HG03175 (cell line): ENCODE measurements around the gene VWF.
"Not testable (repeated sequence)": the region's sequence is repeated elsewhere in the genome, so short reads cannot be mapped to it uniquely, and the experiment has no call there.

ENCODE experiments used
- ATAC-seq: cut with Tn5 transposase; IDR thresholded peaks from one replicate; pipeline ENCODE4 v1.9.1; 2021; ENCODE audit warnings: mild to moderate bottlenecking, moderate library complexity; ENCODE audit not compliant: unreplicated experiment

Gene VWF

GRCh38 chr12:6146509-6146908, 22.0 kb upstream of the VWF start:
- ATAC-seq, result no peak

GRCh38 chr12:6145564-6145963, 21.1 kb upstream of the VWF start:
- no peak for ATAC-seq

DNA sequence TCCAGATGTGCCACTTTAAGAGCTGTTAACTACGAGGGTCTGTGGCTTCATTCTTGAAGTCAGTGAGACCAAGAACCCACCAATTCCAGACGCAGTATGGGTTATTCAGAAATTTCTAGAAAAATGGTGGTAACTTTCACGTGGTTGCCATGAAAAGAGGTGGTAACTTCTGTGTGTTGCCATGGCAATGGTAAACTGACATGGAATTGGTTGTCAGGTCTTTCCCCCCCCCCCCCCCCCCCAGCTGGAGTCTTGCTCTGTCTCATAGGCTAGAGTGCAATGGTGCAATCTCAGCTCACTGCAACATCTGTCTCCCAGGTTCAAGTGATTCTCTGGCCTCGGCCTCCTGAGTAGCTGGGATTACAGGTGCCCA, 18.8 kb upstream of the VWF start:
- no peak for ATAC-seq

DNA sequence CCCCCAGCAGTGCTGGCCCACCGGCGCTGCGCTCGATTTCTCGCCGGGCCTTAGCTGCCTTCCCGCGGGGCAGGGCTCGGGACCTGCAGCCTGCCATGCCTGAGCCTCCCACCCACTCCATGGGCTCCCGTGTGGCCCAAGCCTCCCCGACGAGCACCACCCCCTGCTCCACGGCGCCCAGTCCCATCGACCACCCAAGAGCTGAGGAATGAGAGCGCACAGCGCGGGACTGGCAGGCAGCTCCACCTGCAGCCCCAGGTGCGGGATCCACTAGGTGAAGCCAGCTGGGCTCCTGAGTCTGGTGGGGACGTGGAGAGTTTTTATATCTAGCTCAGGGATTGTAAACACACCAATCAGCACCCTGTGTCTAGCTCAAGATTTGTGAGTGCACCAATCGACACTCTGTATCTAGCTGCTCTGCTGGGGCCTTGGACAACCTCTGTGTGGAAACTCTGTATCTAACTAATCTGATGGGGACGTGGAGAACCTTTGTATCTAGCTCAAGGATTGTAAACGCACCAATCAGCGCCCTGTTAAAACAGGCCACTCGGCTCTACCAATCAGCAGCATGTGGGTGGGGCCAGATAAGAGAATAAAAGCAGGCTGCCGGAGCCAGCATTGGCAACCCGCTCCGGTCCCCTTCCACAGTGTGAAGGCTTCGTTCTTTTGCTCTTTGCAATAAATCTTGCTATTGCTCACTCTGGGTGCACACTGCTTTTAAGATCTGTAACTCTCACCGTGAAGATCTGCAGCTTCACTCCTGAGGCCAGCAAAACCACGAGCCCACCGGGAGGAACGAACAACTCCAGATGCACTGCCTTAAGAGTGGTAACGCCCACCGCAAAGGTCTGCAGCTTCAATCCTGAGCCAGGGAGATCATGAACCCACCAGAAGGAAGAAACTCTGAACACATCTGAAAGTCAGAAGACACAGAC, 18.2 kb upstream of the VWF start:
- not testable (repeated sequence) for ATAC-seq

DNA sequence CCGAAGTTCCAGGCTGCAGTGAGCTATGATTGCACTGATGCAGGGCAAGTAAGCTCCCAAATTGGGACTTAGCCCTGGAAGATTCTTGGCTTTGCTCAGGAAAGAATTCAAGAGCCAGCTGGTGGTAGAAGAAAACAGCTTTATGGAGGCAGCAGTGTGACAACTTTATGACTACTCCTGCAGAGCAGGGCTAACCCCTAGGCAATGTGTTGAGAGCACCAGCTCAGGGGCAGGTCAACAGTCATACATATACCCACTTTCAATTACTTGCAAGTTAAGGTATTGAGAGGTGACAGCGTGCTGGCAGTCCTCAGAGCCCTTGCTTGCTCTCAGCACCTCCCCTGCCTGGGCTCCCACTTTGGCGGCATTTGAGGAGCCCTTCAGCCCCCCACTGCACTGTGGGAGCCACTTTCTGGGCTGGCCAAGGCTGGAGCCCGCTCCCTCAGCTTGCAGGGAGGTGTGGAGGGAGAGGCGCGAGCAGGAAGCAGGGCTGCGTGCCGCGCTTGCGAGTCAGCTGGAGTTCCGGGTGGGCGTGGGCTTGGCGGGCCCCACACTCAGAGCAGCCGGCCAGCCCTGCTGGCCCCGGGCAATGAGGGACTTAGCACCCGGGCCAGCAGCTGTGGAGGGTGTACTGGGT, 17.4 kb upstream of the VWF start:
- ATAC-seq, result not testable (repeated sequence)

- no peak for ATAC-seq
Observed at GRCh38 chr12:6140651-6141447, 16.4 kb upstream of the VWF start.

- no peak for ATAC-seq
Observed at GRCh38 chr12:6135071-6135470, 10.6 kb upstream of the VWF start.

DNA sequence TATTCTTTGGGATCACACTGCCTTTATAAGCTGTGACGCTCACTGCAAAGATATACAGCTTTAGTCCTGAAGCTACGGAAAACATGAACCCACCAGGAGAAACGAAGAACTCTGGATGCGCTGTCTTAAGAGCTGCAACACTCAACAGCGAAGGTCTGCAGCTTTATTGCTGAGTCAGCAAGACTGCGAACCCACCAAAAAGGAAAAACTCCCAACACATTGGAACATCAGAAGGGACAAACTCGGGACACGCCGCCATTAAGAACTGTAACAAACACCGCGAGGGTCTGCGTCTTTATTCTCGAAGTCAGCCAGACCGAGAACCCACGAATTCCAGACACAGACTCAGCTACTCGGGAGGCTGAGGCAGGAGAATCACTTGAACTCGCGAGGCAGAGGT, 9.2 kb upstream of the VWF start:
- ATAC-seq, result no peak

GRCh38 chr12:6132496-6132895, 8.0 kb upstream of the VWF start:
- ATAC-seq, result no peak

GRCh38 chr12:6125310-6125608, 789 bp upstream of the VWF start:
- no peak for ATAC-seq

GRCh38 chr12:6123258-6123657, 1.2 kb downstream of the VWF start:
- no peak for ATAC-seq

DNA sequence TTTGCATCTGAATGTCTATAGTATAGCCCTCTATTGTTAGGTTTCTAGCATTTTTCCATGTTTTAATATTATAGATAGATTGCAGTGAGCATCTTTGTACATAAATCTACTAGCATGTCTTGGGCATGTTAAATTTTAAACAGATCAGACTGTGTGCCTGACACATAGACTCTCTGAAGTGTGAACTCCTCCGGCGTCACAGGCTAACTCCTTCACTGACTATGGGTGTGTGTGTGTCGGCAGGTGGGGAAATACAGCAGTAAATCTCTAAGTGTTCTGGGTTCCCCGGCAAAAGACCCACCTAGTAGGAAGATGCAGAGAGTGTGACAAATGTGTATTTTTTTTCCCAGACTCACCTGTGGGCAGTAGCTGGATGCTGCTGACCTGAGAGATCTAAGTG, 2.3 kb downstream of the VWF start:
- no peak for ATAC-seq

GRCh38 chr12:6120796-6121473, 3.5 kb downstream of the VWF start:
- no peak for ATAC-seq

- ATAC-seq, result no peak
Observed at GRCh38 chr12:6118891-6119568, 5.4 kb downstream of the VWF start.

- ATAC-seq, result no peak
Observed at GRCh38 chr12:6116471-6117021, 7.9 kb downstream of the VWF start.

DNA sequence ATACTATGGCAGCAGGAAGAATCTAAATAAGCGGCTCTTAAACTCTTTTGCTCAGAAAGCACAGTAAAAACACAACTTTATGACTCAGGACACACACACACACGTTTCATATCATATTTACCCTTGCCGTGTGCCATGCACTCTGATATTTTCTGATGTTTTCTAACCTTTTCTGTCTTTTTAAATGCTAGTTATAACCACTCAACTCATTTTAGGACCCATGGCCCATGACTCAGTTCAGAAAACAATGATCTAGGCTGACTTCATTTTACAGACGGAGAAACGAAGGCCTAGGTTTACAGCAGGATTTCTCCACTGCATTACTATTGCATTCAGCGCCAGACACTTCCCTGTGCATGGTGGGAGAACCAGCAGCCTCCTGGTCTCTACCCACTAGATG, 9.1 kb downstream of the VWF start:
- ATAC-seq, result no peak

DNA sequence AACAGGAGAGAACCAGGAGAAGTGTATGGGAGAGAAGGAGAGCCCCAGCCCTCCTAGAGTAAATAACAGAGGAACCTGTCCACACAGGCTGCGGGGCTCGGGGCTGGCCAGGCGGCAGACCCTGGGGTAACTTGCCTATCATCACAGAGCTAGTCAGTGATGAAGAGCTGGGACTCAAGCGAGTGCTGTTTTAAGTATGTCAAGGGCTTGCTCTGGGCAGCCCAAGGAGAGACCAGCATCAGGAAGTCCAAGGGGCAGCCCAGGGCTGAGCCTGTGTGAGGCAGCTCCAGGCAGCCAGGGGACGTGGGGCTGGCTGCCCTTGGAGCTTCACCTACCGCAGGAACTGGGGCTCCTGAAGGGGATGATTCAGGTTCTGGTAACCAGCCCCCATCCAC, 10.0 kb downstream of the VWF start:
- ATAC-seq, result no peak

DNA sequence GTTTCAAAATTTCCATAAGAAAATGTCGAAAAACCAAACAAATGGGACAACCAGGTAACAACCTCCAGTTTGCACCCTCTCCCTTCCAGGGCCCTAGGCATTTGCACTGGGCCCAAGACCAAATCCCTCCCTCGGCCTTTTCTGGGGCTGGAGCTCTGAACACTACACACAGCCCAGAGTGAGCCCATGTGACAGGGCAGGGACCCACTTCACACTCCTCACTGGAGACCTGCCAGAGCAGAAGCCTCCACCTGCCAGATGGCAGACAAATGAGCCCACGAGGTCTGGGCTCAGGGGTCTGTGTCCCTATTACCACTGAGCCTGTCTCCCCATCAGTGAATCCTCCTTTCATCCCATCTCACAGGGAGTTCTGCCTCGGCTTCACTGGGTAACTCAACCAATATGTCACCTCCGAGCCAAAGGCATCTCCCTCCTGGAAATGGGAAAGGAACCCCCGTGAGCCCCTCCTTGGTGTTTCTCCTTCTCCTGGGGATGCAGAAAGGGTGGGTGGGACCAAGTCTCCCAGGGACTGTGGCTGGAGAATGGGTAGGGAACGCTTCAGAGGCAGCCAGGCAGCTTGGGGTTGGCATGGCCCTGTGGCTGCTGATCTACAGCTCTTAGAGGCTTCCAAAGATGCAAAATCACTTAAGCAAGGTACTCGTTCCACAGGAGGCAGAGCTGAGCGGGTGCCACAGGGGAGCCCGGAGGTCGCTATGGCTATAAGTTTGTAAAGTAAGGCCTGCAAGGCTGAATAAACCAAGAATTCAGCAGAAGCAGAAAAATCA, 10.6 kb downstream of the VWF start:
- ATAC-seq, result no peak

DNA sequence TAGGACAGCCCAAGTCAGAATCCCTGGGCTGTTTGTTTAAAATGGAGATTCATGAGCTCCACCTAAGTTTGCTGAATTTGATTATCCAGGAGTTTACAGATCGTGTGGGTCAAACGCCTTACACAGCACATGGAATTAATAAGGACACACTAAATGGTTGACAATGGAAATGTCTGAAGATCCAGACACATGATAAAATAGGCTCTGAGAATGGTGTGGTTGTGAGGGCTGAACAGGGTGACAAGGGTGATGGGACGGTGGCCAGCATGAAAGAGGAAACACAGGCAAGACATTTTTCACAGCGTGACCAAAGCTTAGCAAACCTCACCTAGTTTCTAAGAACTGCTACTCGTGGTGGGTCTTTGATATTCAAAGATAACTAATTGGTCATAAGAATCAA, 12.5 kb downstream of the VWF start:
- ATAC-seq, result no peak

GRCh38 chr12:6110006-6110405, 14.5 kb downstream of the VWF start:
- ATAC-seq, result no peak
